HCT116 (cell line): Measurements from ENCODE around the gene ARPC4.

ENCODE experiments used
- CTCF ChIP-seq, 3 experiments: fragments of 200-600 bp in 1 of 3; sonication (generic) in 1 of 3; IDR thresholded peaks in 2 of 3; conservative IDR thresholded peaks in 1 of 3; 2 replicates each; pipeline ENCODE4 v1.5.1; 2012 to 2017; ENCODE audit warnings: low read depth in 2 of 3, low read length in 2 of 3, antibody characterized with exemption in 1 of 3, borderline replicate concordance in 1 of 3, control low read depth in 1 of 3, mild to moderate bottlenecking in 1 of 3, mixed read lengths in 1 of 3, mixed run types in 1 of 3, moderate library complexity in 1 of 3; ENCODE audit not compliant: insufficient read depth in 1 of 3
- POLR2A ChIP-seq: IDR thresholded peaks from 2 replicates; pipeline ENCODE4 v1.7.0; 2011; ENCODE audit warnings: borderline replicate concordance; ENCODE audit not compliant: insufficient read depth, insufficient read length; ENCODE audit errors: extremely low read depth
- POLR2AphosphoS5 ChIP-seq: IDR thresholded peaks from 2 replicates; pipeline ENCODE4 v1.6.1; 2011; ENCODE audit warnings: mild to moderate bottlenecking, low read depth, low read length, moderate library complexity
- SP1 ChIP-seq: IDR thresholded peaks from 2 replicates; pipeline ENCODE4 v1.6.1; 2012; ENCODE audit warnings: low read depth
- YY1 ChIP-seq: IDR thresholded peaks from 2 replicates; pipeline ENCODE4 v1.6.1; 2011; ENCODE audit warnings: low read length, low read depth, moderate library complexity, mild to moderate bottlenecking; ENCODE audit not compliant: insufficient replicate concordance; ENCODE audit errors: extremely low read depth
- ZBTB33 ChIP-seq: IDR thresholded peaks from 2 replicates; pipeline ENCODE4 v1.6.1; 2011; ENCODE audit warnings: mild to moderate bottlenecking, low read length, moderate library complexity; ENCODE audit not compliant: insufficient replicate concordance; ENCODE audit errors: extremely low read depth

DNA sequence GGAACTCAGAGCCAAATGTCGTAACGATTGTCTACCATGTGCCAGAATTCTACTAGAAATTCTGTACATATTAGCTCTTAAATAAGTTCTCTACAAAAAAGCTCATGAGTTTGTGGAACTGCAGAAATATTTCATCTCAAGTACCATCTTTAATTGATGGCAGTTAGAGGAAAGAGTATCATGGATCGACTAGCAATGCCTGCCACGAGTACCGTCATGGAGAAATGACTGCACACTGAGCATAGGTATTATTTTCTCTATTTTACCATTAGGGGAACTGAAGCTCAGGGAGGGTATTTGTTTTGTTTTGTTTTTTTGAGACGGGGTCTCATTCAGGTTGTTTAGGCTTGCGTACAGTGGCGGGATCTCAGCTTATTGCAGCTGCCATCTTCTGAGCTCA is 48.1 kb downstream of the ARPC4 start:
- TF ChIP-seq ZBTB33 (no peak), SP1 (no peak), POLR2AphosphoS5 (no peak), YY1 (no peak), CTCF (IDR thresholded peaks at IDR 0.05 in 2 of 3, conservative IDR thresholded peaks at IDR 0.05 in 1 of 3; ENCODE audit: borderline replicate concordance in 1 of 3, insufficient read depth in 1 of 3, low read depth in 2 of 3, low read length in 2 of 3) (no peak), POLR2A (no peak)
